ENCODE data around the gene ALMS1. TPM values are rescaled to one million over a fixed set of nuclear protein-coding genes. Genes with fewer than 3 reads are reported as not detected.

ALMS1 gene
- total and polyA plus RNA-seq, 2 of the 8 experiments (the other 6 are each of a cell fraction or from before 2014, with no cell fraction given), result 21.8 to 45.6 TPM

- no peak overlapping the region for H3K23ac ChIP-seq (ENCODE audit: insufficient read length)
- CTCF ChIA-PET (ENCODE audit: partially characterized antibody), result no interaction called here
- no peak for DNase-seq (ENCODE audit: low read depth in 1 of 2, low spot score in 2 of 2)
- H3K27ac ChIP-seq (ENCODE audit: low read depth, low read length), result no peak overlapping the region
- H3K18ac ChIP-seq (ENCODE audit: extremely low read depth, low read length), result no peak overlapping the region
- no peak overlapping the region for H3K56ac ChIP-seq (replicated peaks; ENCODE audit: insufficient read length, low read depth, low read length)
- no peak overlapping the region for H2BK12ac ChIP-seq (ENCODE audit: low read depth, low read length)
- no peak overlapping the region for H3K9ac ChIP-seq (replicated peaks in 1 of 4; ENCODE audit: extremely low read depth in 1 of 4, low read depth in 3 of 4, low read length in 3 of 4)
- H3K4ac ChIP-seq (replicated peaks; ENCODE audit: insufficient read length, low read depth, low read length), result no peak overlapping the region
- H4K5ac ChIP-seq (ENCODE audit: insufficient read length, low read depth, low read length), result no peak overlapping the region
- POLR2A ChIA-PET (ENCODE audit: partially characterized antibody), result no interaction called here
- no peak overlapping the region for H2AK5ac ChIP-seq (ENCODE audit: low read depth, low read length)
- H2BK15ac ChIP-seq (ENCODE audit: low read length), result no peak overlapping the region
- WGBS, 2 experiments (ENCODE audit: extremely low coverage in 1 of 2, insufficient coverage in 1 of 2, insufficient read length in 1 of 2, insufficient replicate concordance in 2 of 2, low coverage in 1 of 2, low lambda C conversion rate in 2 of 2, missing lambda C conversion rate in 1 of 2), result 87% methylated on average over 5 of the region's 5 CpGs; no CpG with 5 or more reads in 1 of the 2 experiments
- no peak overlapping the region for H2BK20ac ChIP-seq (ENCODE audit: low read length)
- no peak for FAIRE-seq
- H3K14ac ChIP-seq (ENCODE audit: insufficient read length), result no peak overlapping the region
- no peaks in the 10 kb centered on the region for H3K4me1 ChIP-seq (replicated peaks in 1 of 4; ENCODE audit: control insufficient read depth in 3 of 4, insufficient read depth in 4 of 4, low read length in 3 of 4)
- peaks cover 2% of the 10 kb centered on the region; the same call in 1 of the 2 replicates for H3K23me2 ChIP-seq (ENCODE audit: low read depth, low read length)
- no peaks in the 10 kb centered on the region for H3K9me3 ChIP-seq (ENCODE audit: insufficient read depth in 2 of 2, low read depth in 1 of 2, low read length in 1 of 2)
- no peak overlapping the region for H2BK5ac ChIP-seq (ENCODE audit: low read depth, low read length)
- no peaks in the 10 kb centered on the region for H3K27me3 ChIP-seq (replicated peaks in 1 of 4; ENCODE audit: control insufficient read depth in 3 of 4, extremely low read depth in 1 of 4, insufficient read depth in 3 of 4, low read length in 3 of 4)
- no peak overlapping the region for H2BK120ac ChIP-seq (replicated peaks; ENCODE audit: low read depth, low read length)
- no peak overlapping the region for H4K91ac ChIP-seq (replicated peaks; ENCODE audit: insufficient read length, low read length)
- H4K8ac ChIP-seq (ENCODE audit: extremely low read depth, insufficient read depth, low read length), result no peak overlapping the region
- no peak overlapping the region for H3K4me2 ChIP-seq (ENCODE audit: insufficient read depth in 1 of 2, low read depth in 2 of 2, low read length in 2 of 2)
- H4K20me1 ChIP-seq (replicated peaks in 1 of 2; ENCODE audit: control insufficient read depth in 1 of 2, insufficient read depth in 2 of 2, low read length in 2 of 2), result peaks cover 3% of the 10 kb centered on the region in 2 experiments
- H3K79me1 ChIP-seq (ENCODE audit: low read depth, low read length), result peaks cover 4% of the 10 kb centered on the region
- H3K79me2 ChIP-seq (ENCODE audit: control insufficient read depth in 1 of 2, insufficient read depth in 2 of 2, low read length in 2 of 2), result peaks cover 3 to 63% of the 10 kb centered on the region in 2 experiments; a peak in 3 of 4 replicates
- H2AFZ ChIP-seq (ENCODE audit: low read length), result no peak overlapping the region
- no peaks in the 10 kb centered on the region; a peak in 2 of 8 replicates for H3K36me3 ChIP-seq (ENCODE audit: control insufficient read depth in 2 of 4, insufficient read depth in 4 of 4, low read length in 3 of 4)
- no peak overlapping the region for H3K4me3 ChIP-seq (ENCODE audit: extremely low read depth in 1 of 4, insufficient read depth in 2 of 4, low read depth in 3 of 4, low read length in 4 of 4)
- TF ChIP-seq BACH1 (IDR thresholded peaks at IDR 0.05; ENCODE audit: low read length) (no peak), SIX5 (IDR thresholded peaks at IDR 0.05; ENCODE audit: low read depth, low read length) (no peak), TBP (IDR thresholded peaks at IDR 0.05; ENCODE audit: low read depth, low read length) (no peak), TEAD4 (IDR thresholded peaks at IDR 0.05; ENCODE audit: low read depth, low read length) (no peak), ASH2L (IDR thresholded peaks at IDR 0.05; ENCODE audit: low read length) (no peak), NRF1 (IDR thresholded peaks at IDR 0.05; ENCODE audit: low read depth, low read length) (no peak), RFX5 (IDR thresholded peaks at IDR 0.05; ENCODE audit: borderline replicate concordance, low read depth, low read length) (no peak), GTF2F1 (IDR thresholded peaks at IDR 0.05; ENCODE audit: borderline replicate concordance, low read depth, low read length) (no peak), KDM4A (IDR thresholded peaks at IDR 0.05; ENCODE audit: low read depth, low read length, severe bottlenecking) (no peak)
Observed at GRCh38 chr2:73404409-73404808, 18.8 kb downstream of the ALMS1 start.
